Transverse colon (tissue), 3 donors: ENCODE data around the gene FDPS.

Source experiments
- CTCF ChIP-seq, 5 experiments: fragments of 200-600 bp in 3 of 5; fragments of 450-650 bp in 2 of 5; sonication (generic) in 3 of 5; IDR thresholded peaks; 1 replicate in 2 of 5; 2 replicates in 3 of 5; pipeline ENCODE4 v1.5.1; 2016 to 2017; ENCODE audit warnings: antibody characterized with exemption in 5 of 5, inconsistent platforms in 3 of 5, mild to moderate bottlenecking in 2 of 5, moderate library complexity in 1 of 5
- POLR2A ChIP-seq: fragments of 450-650 bp; IDR thresholded peaks from one replicate; pipeline ENCODE4 v1.6.1; 2016; ENCODE audit warnings: antibody characterized with exemption, mild to moderate bottlenecking, moderate library complexity

GRCh38 chr1:155268630-155269029 is 40.0 kb upstream of the FDPS start:
- TF ChIP-seq POLR2A = no peak
- TF ChIP-seq CTCF (IDR thresholded peaks at IDR 0.05) = no peak
